Amniotic stem cell (primary cell): Measurements from ENCODE around the gene ZNF619.
A peak's percentile ranks its signal among the peaks of the same experiment; 100 is the strongest.
"Not testable (repeated sequence)": the region's sequence is repeated elsewhere in the genome, so short reads cannot be mapped to it uniquely, and the experiment has no call there.

ENCODE experiments used
- DNase-seq: peaks from one replicate; lab custom pipeline; 2025; lab: John Stamatoyannopoulos, UW

The ZNF619 gene

GRCh38 chr3:40476478-40477470 lies at the start of gene ZNF619:
ZNF619 (plus strand) TSS chr3:40477122; CDS start chr3:40477980, 858 bp downstream.
- peak; percentile 9 for DNase-seq

GRCh38 chr3:40432793-40433192 lies 44.1 kb upstream of the ZNF619 start:
- DNase-seq: no peak

GRCh38 chr3:40437889-40438288 lies 39.0 kb upstream of the ZNF619 start:
- no peak for DNase-seq

GRCh38 chr3:40445062-40445461 lies 31.9 kb upstream of the ZNF619 start:
- no peak for DNase-seq

GRCh38 chr3:40445880-40446279 lies 31.0 kb upstream of the ZNF619 start:
- no peak for DNase-seq

GRCh38 chr3:40450438-40450837 lies 26.5 kb upstream of the ZNF619 start:
- no peak for DNase-seq

GRCh38 chr3:40451551-40451950 lies 25.4 kb upstream of the ZNF619 start:
- no peak for DNase-seq

- DNase-seq: no peak
Observed at GRCh38 chr3:40452057-40452456, 24.9 kb upstream of the ZNF619 start.

GRCh38 chr3:40452562-40452875 lies 24.4 kb upstream of the ZNF619 start:
- DNase-seq: no peak

GRCh38 chr3:40452876-40453730 lies 23.8 kb upstream of the ZNF619 start:
- peak; percentile 98 for DNase-seq

GRCh38 chr3:40453933-40454332 lies 23.0 kb upstream of the ZNF619 start:
- DNase-seq: no peak

- DNase-seq: no peak
Observed at GRCh38 chr3:40455328-40455727, 21.6 kb upstream of the ZNF619 start.

- no peak for DNase-seq
Observed at GRCh38 chr3:40456279-40456939, 20.5 kb upstream of the ZNF619 start.

GRCh38 chr3:40456940-40457823 lies 19.7 kb upstream of the ZNF619 start, which contains the start of gene RPL14:
RPL14 (plus strand) TSS chr3:40457339; CDS start chr3:40457472, 133 bp downstream.
- peak; percentile 90 for DNase-seq

- no peak for DNase-seq
Observed at GRCh38 chr3:40458473-40458872, 18.4 kb upstream of the ZNF619 start.

- DNase-seq: not testable (repeated sequence)
Observed at GRCh38 chr3:40460481-40460880, 16.4 kb upstream of the ZNF619 start.

GRCh38 chr3:40461161-40461560 lies 15.8 kb upstream of the ZNF619 start:
- no peak for DNase-seq

- not testable (repeated sequence) for DNase-seq
Observed at GRCh38 chr3:40462838-40463237, 14.1 kb upstream of the ZNF619 start.

- no peak for DNase-seq
Observed at GRCh38 chr3:40463579-40463978, 13.3 kb upstream of the ZNF619 start.

GRCh38 chr3:40464339-40465110 lies 12.4 kb upstream of the ZNF619 start:
- DNase-seq: no peak

GRCh38 chr3:40465111-40465407 lies 11.9 kb upstream of the ZNF619 start:
- no peak for DNase-seq
